Cardiac muscle cell (in vitro differentiated cells and primary cell): ENCODE results near the gene PRPF6. TPM values are rescaled to one million over a fixed set of nuclear protein-coding genes. Genes with fewer than 3 reads are reported as not detected.

Source experiments
- DNase-seq, 2 donors: peaks; one replicate each; pipeline versions ENCODE4 v3.0.0 to v3.0.0-alpha.2; 2010 to 2017; ENCODE audit warnings: low read depth in 1 of 2, low spot score in 1 of 2
- H3K27ac ChIP-seq: fragments of 200-600 bp; sonication (generic); 2 replicates; pipeline ENCODE4 v1.5.1; 2016
- H3K27me3 ChIP-seq: fragments of 200-600 bp; sonication (generic); 2 replicates; pipeline ENCODE4 v1.6.0; 2016; ENCODE audit warnings: control low read depth
- H3K36me3 ChIP-seq: fragments of 200-600 bp; sonication (generic); 2 replicates; pipeline ENCODE4 v1.5.1; 2016; ENCODE audit warnings: control low read depth
- H3K4me1 ChIP-seq: fragments of 200-600 bp; sonication (generic); 2 replicates; pipeline ENCODE4 v1.8.1; 2017; ENCODE audit warnings: low read depth, mild to moderate bottlenecking, mixed run types
- H3K4me3 ChIP-seq: fragments of 200-600 bp; sonication (generic); 2 replicates; pipeline ENCODE4 v1.5.1; 2016; ENCODE audit warnings: mild to moderate bottlenecking
- H3K9me3 ChIP-seq: fragments of 200-600 bp; sonication (generic); 2 replicates; pipeline ENCODE4 v1.5.1; 2017; ENCODE audit warnings: low read depth, mild to moderate bottlenecking, control low read depth
- CTCF ChIP-seq: IDR thresholded peaks from 2 replicates; pipeline ENCODE4 v1.5.1; 2012; ENCODE audit warnings: low read depth, mild to moderate bottlenecking, low read length
- polyA plus RNA-seq: library from polyadenylated mRNA; unstranded; fragments of >200 nt; fragmentation: Nextera tagmentation; extraction: Ambion mirVana; gene quantifications from 2 replicates; pipeline ENCODE4 v1.2.1, GENCODE V29; 2016
- total RNA-seq: library from RNA; depleted of rRNA; stranded (reverse); fragments of >200 nt; gene quantifications from 2 replicates; pipeline ENCODE4 v1.2.3, GENCODE V29; 2016

Gene PRPF6
- total and polyA plus RNA-seq, 2 experiments from 2014 or later = 67.6 to 73.5 TPM

DNA sequence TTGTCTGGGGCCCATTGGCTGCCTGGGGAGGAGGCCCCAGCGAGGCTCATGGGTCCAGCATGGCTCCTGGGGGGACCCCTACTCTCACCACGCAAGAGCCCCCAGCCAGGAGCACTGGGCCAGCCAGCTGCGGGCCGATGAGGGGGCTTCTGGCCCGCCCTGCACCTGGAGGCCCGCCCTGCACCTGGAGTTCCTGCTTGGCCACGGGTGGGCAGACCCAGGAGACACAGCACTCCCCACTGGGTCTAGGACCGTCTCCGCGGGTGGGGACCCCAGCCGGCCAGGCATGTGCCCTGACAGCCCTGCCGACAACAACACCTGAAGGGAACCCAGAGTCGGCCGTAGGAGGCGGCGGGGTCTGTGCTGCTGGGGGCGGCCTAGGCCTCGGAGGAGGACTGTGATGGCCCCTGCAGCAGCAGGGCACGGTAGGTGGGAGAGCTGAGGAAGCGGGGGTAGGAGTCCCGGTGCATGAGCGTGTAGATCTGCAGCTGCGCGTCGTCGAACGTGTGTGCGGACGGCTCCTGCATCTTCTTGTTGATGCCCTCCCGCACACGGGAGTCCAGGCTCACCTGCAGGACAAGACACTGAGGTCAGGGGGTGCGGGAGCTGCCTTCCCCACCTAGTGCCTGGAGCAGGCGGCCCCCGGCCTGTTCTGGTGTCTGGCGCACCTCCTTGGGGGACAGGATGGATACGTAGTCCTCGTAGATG, 92.7 kb downstream of the PRPF6 start:
- no peak for TF ChIP-seq CTCF
- no peaks in the 10 kb centered on the region for H3K9me3 ChIP-seq

DNA sequence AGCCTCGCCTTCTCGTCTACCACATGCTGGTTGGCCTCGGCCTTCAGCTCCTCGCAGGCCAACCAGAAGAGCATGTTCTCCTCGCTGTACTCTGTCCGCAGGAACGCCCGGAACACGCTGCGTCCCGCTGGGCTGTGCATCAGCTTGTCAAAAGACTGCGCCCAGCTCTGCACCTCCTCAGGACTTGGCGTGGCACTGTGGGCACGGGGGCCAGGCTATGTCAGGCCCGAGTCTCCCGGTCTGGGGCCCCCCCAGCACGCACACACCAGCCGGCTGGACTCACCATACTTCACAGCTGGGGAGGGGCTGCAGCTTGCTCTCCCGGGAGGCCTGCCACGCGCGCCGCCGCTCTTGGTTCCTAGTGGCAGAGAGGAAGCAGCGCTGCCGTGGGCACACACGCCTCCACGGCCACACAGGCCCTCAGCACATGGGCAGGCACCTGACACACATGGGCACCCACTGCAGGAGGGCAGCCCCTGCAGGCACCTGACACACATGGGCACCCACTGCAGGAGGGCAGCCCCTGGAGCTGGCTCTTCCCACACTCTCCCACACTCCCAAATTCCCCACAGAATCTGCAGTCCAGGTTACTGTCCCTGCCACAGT, 93.4 kb downstream of the PRPF6 start:
- H3K4me1 ChIP-seq = peaks cover 4% of the 10 kb centered on the region
- TF ChIP-seq CTCF = no peak
- H3K9me3 ChIP-seq = no peaks in the 10 kb centered on the region
- no peak overlapping the region for H3K4me3 ChIP-seq
- no peaks in the 10 kb centered on the region for H3K27me3 ChIP-seq
- H3K36me3 ChIP-seq = peaks cover 6% of the 10 kb centered on the region
- no peak for DNase-seq
- H3K27ac ChIP-seq = no peak overlapping the region

More for the DNA sequence above, 92.7 kb downstream of the PRPF6 start:
- no peak for DNase-seq
- H3K36me3 ChIP-seq = peaks cover 6% of the 10 kb centered on the region
- no peaks in the 10 kb centered on the region for H3K4me1 ChIP-seq
- H3K27ac ChIP-seq = no peak overlapping the region
- no peaks in the 10 kb centered on the region for H3K27me3 ChIP-seq
- H3K4me3 ChIP-seq = no peak overlapping the region

DNA sequence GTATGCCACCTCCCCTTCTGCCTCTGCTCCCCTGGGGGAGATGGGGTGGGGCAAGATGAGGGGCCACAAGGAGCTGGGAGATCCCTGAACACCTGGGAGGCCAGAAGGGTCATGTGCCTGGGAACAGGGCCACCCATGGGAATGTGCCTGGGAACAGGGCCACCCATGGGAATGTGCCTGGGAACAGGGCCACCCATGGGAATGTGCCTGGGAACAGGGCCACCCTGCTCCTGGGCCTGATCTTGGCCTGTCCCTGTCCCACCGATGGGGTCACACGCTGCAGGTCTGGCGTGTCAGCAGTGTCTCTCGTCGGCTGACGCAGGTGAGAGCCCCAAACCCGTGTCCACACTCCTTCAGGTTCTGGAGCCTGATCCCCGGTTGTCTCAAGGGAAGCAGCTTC, 94.0 kb downstream of the PRPF6 start:
- Histone ChIP-seq H3K27ac (no peak overlapping the region), H3K27me3 (no peaks in the 10 kb centered on the region), H3K36me3 (peaks cover 6% of the 10 kb centered on the region), H3K4me1 (peaks cover 5% of the 10 kb centered on the region), H3K4me3 (no peak overlapping the region), H3K9me3 (no peaks in the 10 kb centered on the region)
- DNase-seq = no peak
- TF ChIP-seq CTCF = no peak

DNA sequence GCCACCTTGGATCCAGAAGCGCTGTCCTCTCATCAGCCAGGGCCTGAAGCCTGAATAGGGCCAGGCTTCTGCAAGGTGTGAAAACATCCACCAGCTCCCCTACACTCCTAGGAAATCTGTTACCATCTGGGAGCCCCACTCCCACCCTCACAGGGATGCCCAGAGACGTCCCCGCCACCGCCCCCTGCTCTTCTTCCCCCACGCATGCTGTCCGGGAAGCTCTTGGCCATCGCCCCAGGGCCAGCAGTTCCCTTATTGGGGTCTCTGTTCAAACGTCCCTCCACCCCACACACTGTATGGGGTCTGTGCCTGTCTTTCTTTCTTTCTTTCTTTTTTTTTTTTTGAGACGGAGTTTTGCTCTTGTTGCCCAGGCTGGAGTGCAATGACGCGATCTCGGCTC, 94.6 kb downstream of the PRPF6 start:
- DNase-seq = no peak
- Histone ChIP-seq H3K27me3 (no peaks in the 10 kb centered on the region), H3K4me1 (peaks cover 5% of the 10 kb centered on the region), H3K4me3 (no peak overlapping the region), H3K36me3 (peaks cover 4% of the 10 kb centered on the region), H3K27ac (no peak overlapping the region), H3K9me3 (no peaks in the 10 kb centered on the region)
- no peak for TF ChIP-seq CTCF

GRCh38 chr20:64076061-64076997, 95.4 kb downstream of the PRPF6 start:
- H3K4me1 ChIP-seq = peaks cover 8% of the 10 kb centered on the region
- DNase-seq = no peak
- TF ChIP-seq CTCF = no peak
- H3K27me3 ChIP-seq = no peaks in the 10 kb centered on the region
- peaks cover 4% of the 10 kb centered on the region for H3K36me3 ChIP-seq
- no peaks in the 10 kb centered on the region for H3K9me3 ChIP-seq
- H3K4me3 ChIP-seq = no peak overlapping the region
- H3K27ac ChIP-seq = no peak overlapping the region
